HG03139 (cell line): ENCODE measurements around the gene SBNO2.

Source experiments
- ATAC-seq: cut with Tn5 transposase; IDR thresholded peaks from one replicate; pipeline ENCODE4 v1.9.1; 2021; ENCODE audit not compliant: unreplicated experiment

SBNO2 gene

DNA sequence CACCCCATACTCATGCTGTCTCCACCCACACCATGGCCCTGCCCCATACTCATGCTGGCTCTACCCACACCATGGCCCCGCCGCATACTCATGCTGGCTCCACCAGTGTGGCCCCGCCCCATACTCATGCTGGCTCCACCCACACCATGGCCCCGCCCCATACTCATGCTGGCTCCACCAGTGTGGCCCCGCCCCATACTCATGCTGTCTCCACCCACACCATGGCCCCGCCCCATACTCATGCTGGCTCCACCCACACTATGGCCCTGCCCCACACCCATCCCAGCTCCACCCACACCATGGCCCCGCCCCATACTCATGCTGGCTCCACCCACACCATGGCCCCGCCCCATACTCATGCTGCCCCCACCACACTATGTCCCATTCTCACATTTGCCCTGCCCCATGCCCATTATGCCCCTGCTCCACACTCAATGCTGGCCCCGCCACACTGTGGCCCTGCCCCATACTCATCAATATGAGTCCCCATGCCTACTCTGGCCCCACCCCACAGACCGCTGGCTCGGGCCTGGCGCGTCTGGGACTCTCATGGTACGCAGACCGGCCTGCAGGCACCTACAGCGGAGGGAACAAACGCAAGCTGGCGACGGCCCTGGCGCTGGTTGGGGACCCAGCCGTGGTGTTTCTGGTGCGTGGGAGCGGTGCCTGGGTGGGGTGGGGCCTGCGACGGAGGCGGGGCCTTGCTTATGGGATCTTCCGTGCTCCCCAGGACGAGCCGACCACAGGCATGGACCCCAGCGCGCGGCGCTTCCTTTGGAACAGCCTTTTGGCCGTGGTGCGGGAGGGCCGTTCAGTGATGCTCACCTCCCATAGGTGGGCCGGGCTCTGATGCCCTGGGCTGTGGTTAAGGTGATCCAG lies 110.8 kb downstream of the SBNO2 start:
- no peak for ATAC-seq

DNA sequence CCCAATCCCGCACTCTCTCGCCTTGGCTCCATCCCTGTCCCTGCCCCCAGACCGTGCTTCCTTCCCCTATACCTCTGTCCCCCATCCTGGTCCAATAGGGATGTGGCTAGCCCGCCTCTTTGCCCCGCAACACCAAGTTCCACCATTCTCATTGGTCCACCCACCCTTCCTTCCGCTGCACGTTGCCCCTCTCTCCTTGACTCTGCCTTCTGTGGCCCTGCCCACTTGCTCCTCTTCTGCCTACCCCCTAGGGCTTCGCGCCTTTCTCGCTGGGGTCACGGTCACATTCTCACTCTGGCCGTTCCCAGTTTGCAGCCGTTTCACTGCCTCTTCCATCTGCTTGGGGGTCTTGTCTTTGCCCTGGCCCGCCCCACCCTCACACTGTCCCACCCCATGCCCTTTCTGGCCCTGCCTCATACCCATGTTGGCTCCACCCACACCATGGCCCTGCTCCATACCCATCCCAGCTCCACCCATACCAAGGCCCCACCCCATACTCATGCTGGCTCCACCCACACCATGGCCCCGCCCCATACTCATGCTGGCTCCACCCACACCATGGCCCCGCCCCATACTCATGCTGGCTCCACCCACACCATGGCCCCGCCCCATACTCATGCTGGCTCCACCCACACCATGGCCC lies 111.6 kb downstream of the SBNO2 start:
- ATAC-seq: no peak

DNA sequence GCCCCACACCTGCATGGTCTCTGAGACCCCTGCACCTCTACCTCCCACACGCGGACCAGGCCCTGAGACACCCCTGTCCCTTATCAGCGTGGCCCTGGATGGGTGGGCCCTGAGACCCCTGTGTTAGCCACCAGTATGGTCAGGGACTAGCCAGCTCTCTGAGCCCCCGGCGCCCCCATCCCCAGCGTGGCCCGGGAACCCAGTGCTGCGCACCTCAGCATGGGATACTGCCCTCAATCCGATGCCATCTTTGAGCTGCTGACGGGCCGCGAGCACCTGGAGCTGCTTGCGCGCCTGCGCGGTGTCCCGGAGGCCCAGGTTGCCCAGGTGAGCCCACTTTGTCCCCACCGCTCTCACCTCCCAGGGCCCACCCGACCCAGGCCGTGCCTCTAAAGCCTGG lies 112.1 kb downstream of the SBNO2 start:
- ATAC-seq: no peak

- no peak for ATAC-seq
Observed at GRCh38 chr19:1060689-1061088, 113.4 kb downstream of the SBNO2 start.

- ATAC-seq: no peak
Observed at GRCh38 chr19:1058112-1058511, 116.0 kb downstream of the SBNO2 start.
